Lower lobe of right lung (tissue), 2 donors: ENCODE data around the gene DPH6. TPM values are rescaled to one million over a fixed set of nuclear protein-coding genes. Genes with fewer than 3 reads are reported as not detected.

ENCODE experiments used
- ATAC-seq, 2 donors: fragments of 200-7000 bp; cut with Tn5 transposase; one replicate each; pipeline ENCODE4 v1.9.1; 2020 to 2022; ENCODE audit warnings: mild to moderate bottlenecking in 2 of 2, moderate library complexity in 2 of 2
- DNase-seq: peaks from one replicate; pipeline ENCODE4 v3.0.0-alpha.2; 2020
- H3K27ac ChIP-seq: fragments of 200-600 bp; one replicate; pipeline ENCODE4 v1.8.0; 2022
- H3K27me3 ChIP-seq: fragments of 200-600 bp; one replicate; pipeline ENCODE4 v1.8.0; 2022; ENCODE audit warnings: low read depth
- H3K36me3 ChIP-seq: fragments of 200-600 bp; one replicate; pipeline ENCODE4 v1.8.0; 2022; ENCODE audit warnings: mild to moderate bottlenecking
- H3K4me1 ChIP-seq: fragments of 200-600 bp; one replicate; pipeline ENCODE4 v1.8.0; 2022
- H3K4me3 ChIP-seq: fragments of 200-600 bp; one replicate; pipeline ENCODE4 v1.8.0; 2022; ENCODE audit warnings: mild to moderate bottlenecking
- H3K9me3 ChIP-seq: fragments of 200-600 bp; one replicate; pipeline ENCODE4 v1.8.0; 2022
- intact Hi-C: fragments of 100-400 bp; cut with DNase I; formaldehyde crosslinking; loops from one replicate; pipeline ENCODE4 v1.11.0; 2022
- total RNA-seq: library from RNA; stranded (reverse); fragmentation: NEBNext Ultra II Directional; extraction: Animal tissue kit (Norgen Biotek cat#: 25700); gene quantifications from one replicate; pipeline ENCODE4 v1.2.1, GENCODE V29; 2021
- TF ChIP-seq, protein P1 (sequence below): fragments of 200-600 bp; IDR thresholded peaks from one replicate; pipeline ENCODE4 v1.8.0; 2022; ENCODE audit warnings: antibody characterized with exemption, mild to moderate bottlenecking
- donor health status: DM: no; HTN: yes; CAD: no; lungs with severe emphysema.

The DPH6 gene
- total RNA-seq, 1 donor from 2014 or later, result 9.2 TPM

DNA sequence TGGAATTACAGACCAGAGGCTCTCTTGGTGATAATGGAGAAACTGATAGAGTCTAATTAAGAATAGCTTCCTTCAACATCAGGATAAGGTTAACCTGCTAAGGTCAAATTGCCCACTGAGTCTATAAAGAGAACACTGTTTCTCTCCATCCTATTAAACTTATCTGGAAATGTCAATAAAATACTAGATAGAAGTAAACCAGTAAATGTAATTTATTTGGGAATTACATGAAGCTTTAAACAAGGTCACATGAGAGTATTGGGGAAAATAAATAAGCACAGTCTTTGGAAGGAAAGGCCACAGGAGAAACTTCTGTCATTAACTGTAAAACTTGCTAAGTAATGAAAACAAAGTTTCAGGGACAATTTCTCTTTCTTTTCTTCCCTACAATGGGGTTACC is 118.5 kb downstream of the DPH6 start:
- no peak for DNase-seq
- no peaks in the 10 kb centered on the region for H3K4me1 ChIP-seq
- H3K27me3 ChIP-seq, result no peaks in the 10 kb centered on the region
- no peak overlapping the region for H3K27ac ChIP-seq
- intact Hi-C loops, result no loop called here
- no peak for ATAC-seq
- TF ChIP-seq, protein P1, sequence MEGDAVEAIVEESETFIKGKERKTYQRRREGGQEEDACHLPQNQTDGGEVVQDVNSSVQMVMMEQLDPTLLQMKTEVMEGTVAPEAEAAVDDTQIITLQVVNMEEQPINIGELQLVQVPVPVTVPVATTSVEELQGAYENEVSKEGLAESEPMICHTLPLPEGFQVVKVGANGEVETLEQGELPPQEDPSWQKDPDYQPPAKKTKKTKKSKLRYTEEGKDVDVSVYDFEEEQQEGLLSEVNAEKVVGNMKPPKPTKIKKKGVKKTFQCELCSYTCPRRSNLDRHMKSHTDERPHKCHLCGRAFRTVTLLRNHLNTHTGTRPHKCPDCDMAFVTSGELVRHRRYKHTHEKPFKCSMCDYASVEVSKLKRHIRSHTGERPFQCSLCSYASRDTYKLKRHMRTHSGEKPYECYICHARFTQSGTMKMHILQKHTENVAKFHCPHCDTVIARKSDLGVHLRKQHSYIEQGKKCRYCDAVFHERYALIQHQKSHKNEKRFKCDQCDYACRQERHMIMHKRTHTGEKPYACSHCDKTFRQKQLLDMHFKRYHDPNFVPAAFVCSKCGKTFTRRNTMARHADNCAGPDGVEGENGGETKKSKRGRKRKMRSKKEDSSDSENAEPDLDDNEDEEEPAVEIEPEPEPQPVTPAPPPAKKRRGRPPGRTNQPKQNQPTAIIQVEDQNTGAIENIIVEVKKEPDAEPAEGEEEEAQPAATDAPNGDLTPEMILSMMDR, result no peak
- no peak overlapping the region for H3K4me3 ChIP-seq
- no peaks in the 10 kb centered on the region for H3K9me3 ChIP-seq
- H3K36me3 ChIP-seq, result no peaks in the 10 kb centered on the region

DNA sequence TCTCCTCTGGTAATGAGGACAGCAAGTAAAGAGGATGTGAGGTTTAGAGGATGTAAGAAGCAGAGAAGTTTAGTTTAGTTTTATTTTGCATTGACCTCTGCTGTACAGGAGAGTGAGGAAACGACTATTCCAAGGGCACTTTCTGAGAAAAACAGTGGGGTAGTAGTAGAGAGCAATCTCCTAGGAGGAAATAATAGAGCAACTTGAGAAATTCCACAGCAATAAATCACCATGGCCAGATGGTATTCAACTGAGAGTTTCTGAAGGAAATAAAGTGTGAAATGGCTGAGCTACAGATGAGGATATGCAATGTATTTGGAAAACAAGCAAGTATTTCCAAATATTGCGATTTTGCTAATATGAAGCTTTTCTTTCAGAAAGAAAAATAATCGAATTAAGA is 118.9 kb downstream of the DPH6 start:
- TF ChIP-seq, protein P1, result no peak
- Histone ChIP-seq H3K9me3 (no peaks in the 10 kb centered on the region), H3K4me1 (no peaks in the 10 kb centered on the region), H3K36me3 (no peaks in the 10 kb centered on the region), H3K27me3 (no peaks in the 10 kb centered on the region), H3K4me3 (no peak overlapping the region), H3K27ac (no peak overlapping the region)
- intact Hi-C loops, result no loop called here
- ATAC-seq (no peak), DNase-seq (no peak)

DNA sequence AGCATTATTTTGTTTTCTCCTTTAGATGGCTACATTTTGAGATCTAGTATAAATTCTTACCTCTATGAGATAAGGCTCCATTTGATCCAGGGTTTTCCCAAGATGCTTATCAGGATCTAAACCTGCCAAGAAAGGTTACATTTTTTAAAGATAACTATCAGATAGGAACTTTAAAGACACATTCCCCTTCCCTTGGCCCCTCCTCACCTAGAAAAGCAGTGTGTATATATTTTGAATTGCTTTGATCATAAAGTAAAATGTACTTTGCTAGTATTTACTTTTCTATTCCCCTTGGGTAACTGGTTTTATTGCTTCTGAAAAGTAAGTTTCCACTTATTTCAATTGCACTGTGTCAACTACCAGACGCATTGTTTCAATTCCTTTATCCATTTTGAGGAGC is 135.2 kb downstream of the DPH6 start:
- Histone ChIP-seq H3K9me3 (no peaks in the 10 kb centered on the region), H3K4me1 (no peaks in the 10 kb centered on the region), H3K27me3 (no peaks in the 10 kb centered on the region), H3K4me3 (no peak overlapping the region), H3K27ac (no peak overlapping the region), H3K36me3 (no peaks in the 10 kb centered on the region)
- ATAC-seq (no peak), DNase-seq (no peak)
- TF ChIP-seq, protein P1, result no peak
- intact Hi-C loops, result no loop called here

DNA sequence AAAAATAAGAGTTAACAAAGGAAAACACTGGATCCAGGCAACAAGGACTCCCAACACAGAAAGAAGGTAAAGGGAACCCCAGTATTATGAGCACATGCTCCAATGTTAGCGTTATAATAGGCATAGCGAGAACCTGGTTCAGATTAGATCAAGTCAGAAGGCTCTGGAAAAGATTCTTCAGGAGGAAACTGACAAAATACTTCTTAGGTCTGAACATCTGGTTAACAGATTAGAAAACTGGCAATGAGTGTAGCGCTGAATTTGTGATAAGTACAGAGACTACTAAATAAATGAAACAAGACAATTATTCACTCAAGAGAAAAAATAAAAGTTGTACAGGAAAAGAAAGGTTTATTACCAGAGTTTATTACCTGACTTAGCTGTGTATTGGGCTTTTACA is 146.1 kb downstream of the DPH6 start:
- DNase-seq (no peak), ATAC-seq (no peak)
- intact Hi-C loops, result no loop called here
- Histone ChIP-seq H3K27ac (no peak overlapping the region), H3K27me3 (no peaks in the 10 kb centered on the region), H3K36me3 (no peaks in the 10 kb centered on the region), H3K4me3 (no peak overlapping the region), H3K9me3 (no peaks in the 10 kb centered on the region), H3K4me1 (no peaks in the 10 kb centered on the region)
- TF ChIP-seq, protein P1, result no peak

DNA sequence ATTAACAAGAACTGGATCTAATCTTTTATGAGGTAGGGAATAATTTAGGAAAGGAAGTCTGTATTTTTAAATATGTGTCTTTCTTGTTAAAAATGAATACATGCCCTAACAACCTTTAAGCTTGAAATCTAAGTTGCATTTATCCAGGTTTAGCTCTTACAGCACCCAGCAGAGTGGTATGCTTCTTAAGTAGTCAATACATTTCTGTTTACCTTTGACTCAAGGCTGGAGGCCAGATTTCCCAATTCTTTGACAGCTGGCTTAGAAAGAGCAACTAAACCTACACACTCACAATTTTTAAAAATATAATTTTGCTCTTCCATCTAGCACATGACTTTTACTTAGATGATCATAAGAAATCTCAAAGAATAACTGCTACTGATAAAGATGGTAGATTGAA is 148.9 kb downstream of the DPH6 start:
- no peak for DNase-seq
- TF ChIP-seq, protein P1, result no peak
- intact Hi-C loops, result no loop called here

DNA sequence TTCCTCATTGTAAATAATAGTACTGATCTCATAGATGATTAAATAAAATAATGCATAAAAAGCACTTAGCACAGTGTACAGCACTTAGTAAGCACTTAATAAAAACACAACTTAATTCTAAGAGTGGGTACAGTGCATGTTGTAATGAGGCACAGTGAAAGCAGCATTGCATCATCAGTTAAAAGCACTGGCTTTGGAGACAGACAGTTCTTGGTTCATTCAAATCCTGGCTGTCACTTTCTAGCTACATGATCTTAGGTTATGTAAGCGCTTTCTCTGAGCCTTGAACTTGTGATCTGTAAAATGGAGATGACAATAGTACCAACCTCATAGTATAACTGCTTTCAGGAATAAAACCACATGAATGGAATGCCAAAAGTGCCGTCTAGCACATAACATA is 151.5 kb downstream of the DPH6 start:
- intact Hi-C loops, result no loop called here
- H3K9me3 ChIP-seq, result no peaks in the 10 kb centered on the region
- TF ChIP-seq, protein P1, result no peak
- H3K4me1 ChIP-seq, result no peaks in the 10 kb centered on the region
- H3K4me3 ChIP-seq, result no peak overlapping the region
- no peak for ATAC-seq
- no peaks in the 10 kb centered on the region for H3K27me3 ChIP-seq
- no peaks in the 10 kb centered on the region for H3K36me3 ChIP-seq
- DNase-seq, result no peak
- H3K27ac ChIP-seq, result no peak overlapping the region

More for the DNA sequence above, 148.9 kb downstream of the DPH6 start:
- ATAC-seq, result no peak
- Histone ChIP-seq H3K36me3 (no peaks in the 10 kb centered on the region), H3K4me1 (no peaks in the 10 kb centered on the region), H3K4me3 (no peak overlapping the region), H3K27ac (no peak overlapping the region), H3K9me3 (no peaks in the 10 kb centered on the region), H3K27me3 (no peaks in the 10 kb centered on the region)
